Measurements from ENCODE around the gene CDK16.

The CDK16 gene

GRCh38 chrX:47217121-47217851, 1.2 kb upstream of the CDK16 start:
- TF ChIP-seq CSRNP3 (CRISPR knock-in tag; IDR thresholded peaks at IDR 0.05) (no peak), TCF4 (CRISPR knock-in tag; IDR thresholded peaks at IDR 0.05; ENCODE audit: borderline replicate concordance) (no peak), CREB5 (CRISPR knock-in tag; IDR thresholded peaks at IDR 0.05; ENCODE audit: low read depth) (no peak), ZNF8 (CRISPR knock-in tag; IDR thresholded peaks at IDR 0.05) (no peak), ISL1 (CRISPR knock-in tag; IDR thresholded peaks at IDR 0.05) (no peak), PPARA (CRISPR knock-in tag; IDR thresholded peaks at IDR 0.05; ENCODE audit: borderline replicate concordance) (no peak), CSDC2 (CRISPR knock-in tag; IDR thresholded peaks at IDR 0.05) (no peak), BACH2 (CRISPR knock-in tag; IDR thresholded peaks at IDR 0.05; ENCODE audit: borderline replicate concordance) (no peak), RARB (CRISPR knock-in tag; IDR thresholded peaks at IDR 0.05) (no peak), ZNF565 (CRISPR knock-in tag; conservative IDR thresholded peaks at IDR 0.05; ENCODE audit: low read depth) (no peak), OSR1 (CRISPR knock-in tag; IDR thresholded peaks at IDR 0.05) (no peak), ZFP3 (CRISPR knock-in tag; IDR thresholded peaks at IDR 0.05) (no peak), ZC3H10 (CRISPR knock-in tag; IDR thresholded peaks at IDR 0.05) (no peak), ARNTL (CRISPR knock-in tag; IDR thresholded peaks at IDR 0.05; ENCODE audit: borderline replicate concordance, low read depth) (no peak)
- peak; percentile 5 for ATAC-seq

- TF ChIP-seq TOX (CRISPR knock-in tag; IDR thresholded peaks at IDR 0.05; ENCODE audit: borderline replicate concordance) (no peak), OSR1 (CRISPR knock-in tag; IDR thresholded peaks at IDR 0.05) (no peak), ZC3H10 (CRISPR knock-in tag; IDR thresholded peaks at IDR 0.05) (no peak), BACH2 (CRISPR knock-in tag; IDR thresholded peaks at IDR 0.05; ENCODE audit: borderline replicate concordance) (no peak), GLIS3 (CRISPR knock-in tag; IDR thresholded peaks at IDR 0.05) (no peak), ISL1 (CRISPR knock-in tag; IDR thresholded peaks at IDR 0.05) (no peak), PPARA (CRISPR knock-in tag; IDR thresholded peaks at IDR 0.05; ENCODE audit: borderline replicate concordance) (no peak), ZNF8 (CRISPR knock-in tag; IDR thresholded peaks at IDR 0.05) (no peak), ZNF70 (CRISPR knock-in tag; IDR thresholded peaks at IDR 0.05) (no peak), ARNTL (CRISPR knock-in tag; IDR thresholded peaks at IDR 0.05; ENCODE audit: borderline replicate concordance, low read depth) (no peak), SNAI2 (CRISPR knock-in tag; IDR thresholded peaks at IDR 0.05) (no peak), CREB5 (CRISPR knock-in tag; IDR thresholded peaks at IDR 0.05; ENCODE audit: low read depth) (no peak), ZFP3 (CRISPR knock-in tag; IDR thresholded peaks at IDR 0.05) (no peak), CSDC2 (CRISPR knock-in tag; IDR thresholded peaks at IDR 0.05) (no peak)
- TF ChIP-seq, protein P1, sequence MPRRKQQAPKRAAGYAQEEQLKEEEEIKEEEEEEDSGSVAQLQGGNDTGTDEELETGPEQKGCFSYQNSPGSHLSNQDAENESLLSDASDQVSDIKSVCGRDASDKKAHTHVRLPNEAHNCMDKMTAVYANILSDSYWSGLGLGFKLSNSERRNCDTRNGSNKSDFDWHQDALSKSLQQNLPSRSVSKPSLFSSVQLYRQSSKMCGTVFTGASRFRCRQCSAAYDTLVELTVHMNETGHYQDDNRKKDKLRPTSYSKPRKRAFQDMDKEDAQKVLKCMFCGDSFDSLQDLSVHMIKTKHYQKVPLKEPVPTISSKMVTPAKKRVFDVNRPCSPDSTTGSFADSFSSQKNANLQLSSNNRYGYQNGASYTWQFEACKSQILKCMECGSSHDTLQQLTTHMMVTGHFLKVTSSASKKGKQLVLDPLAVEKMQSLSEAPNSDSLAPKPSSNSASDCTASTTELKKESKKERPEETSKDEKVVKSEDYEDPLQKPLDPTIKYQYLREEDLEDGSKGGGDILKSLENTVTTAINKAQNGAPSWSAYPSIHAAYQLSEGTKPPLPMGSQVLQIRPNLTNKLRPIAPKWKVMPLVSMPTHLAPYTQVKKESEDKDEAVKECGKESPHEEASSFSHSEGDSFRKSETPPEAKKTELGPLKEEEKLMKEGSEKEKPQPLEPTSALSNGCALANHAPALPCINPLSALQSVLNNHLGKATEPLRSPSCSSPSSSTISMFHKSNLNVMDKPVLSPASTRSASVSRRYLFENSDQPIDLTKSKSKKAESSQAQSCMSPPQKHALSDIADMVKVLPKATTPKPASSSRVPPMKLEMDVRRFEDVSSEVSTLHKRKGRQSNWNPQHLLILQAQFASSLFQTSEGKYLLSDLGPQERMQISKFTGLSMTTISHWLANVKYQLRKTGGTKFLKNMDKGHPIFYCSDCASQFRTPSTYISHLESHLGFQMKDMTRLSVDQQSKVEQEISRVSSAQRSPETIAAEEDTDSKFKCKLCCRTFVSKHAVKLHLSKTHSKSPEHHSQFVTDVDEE (CRISPR knock-in tag; IDR thresholded peaks at IDR 0.05) = no peak
- peak; percentile 92 for ATAC-seq
Observed at GRCh38 chrX:47217852-47218279, 615 bp upstream of the CDK16 start.

- ATAC-seq = no peak
- TF ChIP-seq PATZ1 (CRISPR knock-in tag; IDR thresholded peaks at IDR 0.05; ENCODE audit: borderline replicate concordance) (peak; percentile 64; the same call in 1 of the 2 replicates), OSR1 (CRISPR knock-in tag; IDR thresholded peaks at IDR 0.05) (no peak), SNAI2 (CRISPR knock-in tag; IDR thresholded peaks at IDR 0.05) (no peak)
Observed at GRCh38 chrX:47218920-47219815, 687 bp downstream of the CDK16 start.

Data from SK-N-SH treated with all-trans-retinoic acid at 6 μM for 48 hours (cell line).